ENCODE data around the gene IFI44L. TPM values are rescaled to one million over a fixed set of nuclear protein-coding genes. Genes with fewer than 3 reads are reported as not detected.

The IFI44L gene
- total RNA-seq, 4 donors from 2014 or later: 3.8 to 60.2 (median 17.3) TPM

DNA sequence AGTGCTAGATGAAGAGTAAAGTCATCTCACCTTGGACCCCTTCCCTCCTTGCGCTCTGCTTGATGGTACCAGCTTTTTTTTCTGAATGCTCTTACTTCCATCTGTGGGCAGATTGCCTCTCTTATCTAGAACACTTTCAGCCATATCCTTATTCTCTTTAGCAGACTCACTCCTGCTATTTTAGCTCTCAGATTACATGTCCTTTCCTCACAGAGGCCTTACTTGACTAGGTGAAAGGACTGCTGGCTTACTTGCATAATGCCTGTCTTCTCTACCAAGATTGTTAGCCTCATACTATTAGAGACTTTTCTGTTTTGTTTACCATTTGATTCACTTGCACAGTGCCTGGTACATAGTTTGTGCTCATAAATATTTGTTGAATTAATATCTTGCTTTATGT lies 38.7 kb downstream of the IFI44L start:
- TF ChIP-seq, protein P1, sequence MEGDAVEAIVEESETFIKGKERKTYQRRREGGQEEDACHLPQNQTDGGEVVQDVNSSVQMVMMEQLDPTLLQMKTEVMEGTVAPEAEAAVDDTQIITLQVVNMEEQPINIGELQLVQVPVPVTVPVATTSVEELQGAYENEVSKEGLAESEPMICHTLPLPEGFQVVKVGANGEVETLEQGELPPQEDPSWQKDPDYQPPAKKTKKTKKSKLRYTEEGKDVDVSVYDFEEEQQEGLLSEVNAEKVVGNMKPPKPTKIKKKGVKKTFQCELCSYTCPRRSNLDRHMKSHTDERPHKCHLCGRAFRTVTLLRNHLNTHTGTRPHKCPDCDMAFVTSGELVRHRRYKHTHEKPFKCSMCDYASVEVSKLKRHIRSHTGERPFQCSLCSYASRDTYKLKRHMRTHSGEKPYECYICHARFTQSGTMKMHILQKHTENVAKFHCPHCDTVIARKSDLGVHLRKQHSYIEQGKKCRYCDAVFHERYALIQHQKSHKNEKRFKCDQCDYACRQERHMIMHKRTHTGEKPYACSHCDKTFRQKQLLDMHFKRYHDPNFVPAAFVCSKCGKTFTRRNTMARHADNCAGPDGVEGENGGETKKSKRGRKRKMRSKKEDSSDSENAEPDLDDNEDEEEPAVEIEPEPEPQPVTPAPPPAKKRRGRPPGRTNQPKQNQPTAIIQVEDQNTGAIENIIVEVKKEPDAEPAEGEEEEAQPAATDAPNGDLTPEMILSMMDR (IDR thresholded peaks at IDR 0.05): no peak
- no peak for TF ChIP-seq POLR2A (IDR thresholded peaks at IDR 0.05)
- no peaks in the 10 kb centered on the region for H3K36me3 ChIP-seq

DNA sequence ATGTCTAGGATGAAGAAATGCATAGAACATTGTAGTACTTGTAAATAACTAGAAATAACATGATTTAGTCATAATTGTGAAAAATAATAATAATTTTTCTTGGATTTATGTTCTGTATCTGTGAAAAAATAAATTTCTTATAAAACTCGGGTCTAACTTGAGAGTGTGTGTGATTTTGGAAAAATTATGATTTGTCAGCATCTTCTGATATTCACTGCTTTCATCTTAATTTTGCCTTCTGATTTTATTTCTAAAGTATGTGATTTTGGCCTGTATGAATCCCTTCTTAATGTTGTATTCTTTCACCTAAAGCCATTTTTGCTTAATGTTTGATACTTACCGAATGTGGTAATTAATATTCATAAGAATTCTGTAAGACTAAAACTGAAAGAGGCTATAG lies 43.7 kb downstream of the IFI44L start:
- H3K36me3 ChIP-seq: no peaks in the 10 kb centered on the region
- H3K9me3 ChIP-seq: no peaks in the 10 kb centered on the region
- no peak overlapping the region for H3K4me3 ChIP-seq
- H3K4me1 ChIP-seq: no peaks in the 10 kb centered on the region
- no peak for DNase-seq
- TF ChIP-seq, protein P1 (IDR thresholded peaks at IDR 0.05): no peak
- TF ChIP-seq POLR2A (IDR thresholded peaks at IDR 0.05): no peak
- no peak overlapping the region for H3K27ac ChIP-seq
- H3K27me3 ChIP-seq: no peaks in the 10 kb centered on the region
- intact Hi-C loops (cut with DNase I; ENCODE audit: low total_unique reads): no loop called here

More for the DNA sequence above, 38.7 kb downstream of the IFI44L start:
- Histone ChIP-seq H3K4me1 (no peaks in the 10 kb centered on the region), H3K27ac (no peak overlapping the region), H3K9me3 (no peaks in the 10 kb centered on the region), H3K27me3 (no peaks in the 10 kb centered on the region), H3K4me3 (no peak overlapping the region)
- no peak for DNase-seq
- intact Hi-C loops (cut with DNase I; ENCODE audit: low total_unique reads): no loop called here

DNA sequence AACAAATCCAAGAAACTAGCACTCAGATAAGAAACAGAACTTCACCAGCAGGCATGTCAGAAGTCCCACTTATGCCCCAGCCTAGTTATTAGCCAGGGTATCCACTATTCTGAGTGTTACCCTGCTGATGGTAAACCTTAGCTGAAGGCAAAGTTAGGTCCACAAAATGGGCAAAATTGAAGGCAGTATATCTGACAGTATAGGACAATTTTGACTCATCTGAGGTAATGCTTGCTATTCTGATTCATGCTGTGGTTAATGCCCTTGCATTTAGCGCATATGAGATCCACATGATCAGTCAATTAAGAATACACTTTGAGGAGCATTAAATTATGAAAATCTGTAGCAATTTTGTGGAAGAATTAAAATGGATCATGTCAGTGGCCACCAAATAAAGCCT lies 44.5 kb downstream of the IFI44L start:
- TF ChIP-seq, protein P1 (IDR thresholded peaks at IDR 0.05): no peak
- no peak for TF ChIP-seq POLR2A (IDR thresholded peaks at IDR 0.05)
- H3K27me3 ChIP-seq: no peaks in the 10 kb centered on the region
- no peak for DNase-seq
- H3K27ac ChIP-seq: no peak overlapping the region
- intact Hi-C loops (cut with DNase I; ENCODE audit: low total_unique reads): no loop called here
- no peaks in the 10 kb centered on the region for H3K4me1 ChIP-seq
- no peaks in the 10 kb centered on the region for H3K36me3 ChIP-seq
- H3K4me3 ChIP-seq: no peak overlapping the region
- no peaks in the 10 kb centered on the region for H3K9me3 ChIP-seq

DNA sequence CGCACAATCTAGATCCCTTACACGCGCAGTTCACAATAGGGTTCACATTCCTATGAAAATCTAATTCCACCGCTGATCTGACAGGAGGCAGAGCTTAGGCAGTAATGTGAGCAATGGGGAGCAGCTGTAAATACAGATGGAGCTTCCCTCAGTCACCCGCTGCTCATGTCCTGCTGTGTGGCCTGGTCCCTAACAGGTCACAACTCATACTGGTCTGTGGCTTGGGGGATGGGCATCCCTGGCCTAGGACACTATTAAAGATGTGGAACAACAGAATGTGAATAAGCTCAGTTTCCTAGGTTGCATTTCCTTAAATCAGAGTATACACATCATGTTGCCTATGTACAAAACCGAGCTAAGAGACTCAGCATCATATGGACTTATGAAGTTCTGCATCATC lies 45.6 kb downstream of the IFI44L start:
- no peak for DNase-seq
- TF ChIP-seq, protein P1 (IDR thresholded peaks at IDR 0.05): no peak
- no peak for TF ChIP-seq POLR2A (IDR thresholded peaks at IDR 0.05)
- Histone ChIP-seq H3K4me3 (no peak overlapping the region), H3K27me3 (no peaks in the 10 kb centered on the region), H3K4me1 (no peaks in the 10 kb centered on the region), H3K9me3 (no peaks in the 10 kb centered on the region), H3K27ac (no peak overlapping the region), H3K36me3 (no peaks in the 10 kb centered on the region)
- intact Hi-C loops (cut with DNase I; ENCODE audit: low total_unique reads): no loop called here

DNA sequence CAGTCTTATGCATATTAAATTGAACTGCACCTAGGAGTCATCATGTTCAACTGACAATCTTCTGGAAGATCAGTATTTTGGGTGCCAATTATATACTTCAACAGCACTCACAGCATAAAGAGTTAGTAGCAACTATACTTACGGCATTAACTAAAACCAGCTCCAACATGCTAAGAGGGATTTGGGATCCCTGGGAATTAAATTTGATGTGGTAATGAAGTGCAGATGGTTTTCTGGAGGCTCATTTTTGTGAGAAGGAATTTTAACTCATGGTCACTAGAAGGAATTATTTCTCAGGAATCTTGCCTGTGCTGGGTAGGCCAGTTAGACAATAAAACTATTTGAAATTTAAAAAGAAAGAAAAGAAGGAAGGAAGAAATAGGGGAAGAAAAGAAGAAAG lies 47.7 kb downstream of the IFI44L start:
- H3K4me1 ChIP-seq: no peaks in the 10 kb centered on the region
- no peaks in the 10 kb centered on the region for H3K36me3 ChIP-seq
- TF ChIP-seq POLR2A (IDR thresholded peaks at IDR 0.05): no peak
- TF ChIP-seq, protein P1 (IDR thresholded peaks at IDR 0.05): no peak
- H3K27me3 ChIP-seq: no peaks in the 10 kb centered on the region
- intact Hi-C loops (cut with DNase I; ENCODE audit: low total_unique reads): no loop called here
- no peaks in the 10 kb centered on the region for H3K9me3 ChIP-seq
- no peak overlapping the region for H3K27ac ChIP-seq
- no peak overlapping the region for H3K4me3 ChIP-seq
- no peak for DNase-seq
